Stomach smooth muscle (tissue), 2 donors: Measurements from ENCODE around the gene LHPP.

Experiments used
- H3K27ac ChIP-seq: one replicate; pipeline ENCODE4 v1.7.0; 2013; ENCODE audit warnings: mild to moderate bottlenecking, low read length, inconsistent platforms
- H3K27me3 ChIP-seq, 2 donors: one replicate each; pipeline ENCODE4 v1.7.0; 2013; ENCODE audit warnings: low read length in 2 of 2; ENCODE audit not compliant: insufficient read depth in 2 of 2, control insufficient read depth in 1 of 2
- H3K36me3 ChIP-seq, 2 donors: one replicate each; pipeline ENCODE4 v1.7.0; 2013; ENCODE audit warnings: low read length in 2 of 2; ENCODE audit not compliant: control insufficient read depth in 2 of 2, insufficient read depth in 2 of 2
- H3K4me1 ChIP-seq: one replicate; pipeline ENCODE4 v1.7.0; 2013; ENCODE audit warnings: low read length; ENCODE audit not compliant: control insufficient read depth, insufficient read depth
- H3K4me3 ChIP-seq, 2 donors: one replicate each; pipeline ENCODE4 v1.7.0; 2013; ENCODE audit warnings: low read length in 2 of 2
- H3K9ac ChIP-seq, 2 donors: one replicate each; pipeline ENCODE4 v1.7.0; 2013; ENCODE audit warnings: low read length in 2 of 2, mild to moderate bottlenecking in 1 of 2
- H3K9me3 ChIP-seq, 2 donors: one replicate each; pipeline ENCODE4 v1.7.0; 2013; ENCODE audit warnings: low read length in 2 of 2; ENCODE audit not compliant: control insufficient read depth in 2 of 2
- donor health status: healthy.
- donor health status: Pancreatic carcinoma.

The LHPP gene

GRCh38 chr10:124629842-124630241 lies 168.2 kb downstream of the LHPP start:
- Histone ChIP-seq H3K27ac (no peak overlapping the region), H3K9ac (no peak overlapping the region), H3K36me3 (no peaks in the 10 kb centered on the region), H3K27me3 (no peaks in the 10 kb centered on the region), H3K9me3 (no peaks in the 10 kb centered on the region), H3K4me3 (no peak overlapping the region), H3K4me1 (peaks cover 35% of the 10 kb centered on the region)

- no peaks in the 10 kb centered on the region for H3K27me3 ChIP-seq
- no peak overlapping the region for H3K4me3 ChIP-seq
- no peaks in the 10 kb centered on the region for H3K36me3 ChIP-seq
- H3K9ac ChIP-seq, result no peak overlapping the region
- H3K27ac ChIP-seq, result no peak overlapping the region
- no peaks in the 10 kb centered on the region for H3K9me3 ChIP-seq
- peaks cover 33% of the 10 kb centered on the region for H3K4me1 ChIP-seq
These were observed 168.9 kb downstream of the LHPP start for GRCh38 chr10:124630551-124630950.

GRCh38 chr10:124632064-124632531 lies 170.5 kb downstream of the LHPP start:
- Histone ChIP-seq H3K27ac (no peak overlapping the region), H3K36me3 (no peaks in the 10 kb centered on the region), H3K27me3 (no peaks in the 10 kb centered on the region), H3K4me3 (no peak overlapping the region), H3K9me3 (no peaks in the 10 kb centered on the region), H3K4me1 (peaks cover 26% of the 10 kb centered on the region), H3K9ac (no peak overlapping the region)

- no peaks in the 10 kb centered on the region for H3K36me3 ChIP-seq
- H3K9ac ChIP-seq, result no peak overlapping the region
- no peaks in the 10 kb centered on the region for H3K9me3 ChIP-seq
- no peak overlapping the region for H3K4me3 ChIP-seq
- no peaks in the 10 kb centered on the region for H3K27me3 ChIP-seq
- peaks cover 24% of the 10 kb centered on the region for H3K4me1 ChIP-seq
- H3K27ac ChIP-seq, result no peak overlapping the region
These were observed 170.9 kb downstream of the LHPP start for GRCh38 chr10:124632566-124632965.

GRCh38 chr10:124636271-124636995 lies 174.8 kb downstream of the LHPP start:
- Histone ChIP-seq H3K9me3 (no peaks in the 10 kb centered on the region), H3K4me1 (peaks cover 18% of the 10 kb centered on the region), H3K36me3 (no peaks in the 10 kb centered on the region), H3K27me3 (no peaks in the 10 kb centered on the region), H3K4me3 (no peak overlapping the region), H3K27ac (no peak overlapping the region), H3K9ac (no peak overlapping the region)

DNA sequence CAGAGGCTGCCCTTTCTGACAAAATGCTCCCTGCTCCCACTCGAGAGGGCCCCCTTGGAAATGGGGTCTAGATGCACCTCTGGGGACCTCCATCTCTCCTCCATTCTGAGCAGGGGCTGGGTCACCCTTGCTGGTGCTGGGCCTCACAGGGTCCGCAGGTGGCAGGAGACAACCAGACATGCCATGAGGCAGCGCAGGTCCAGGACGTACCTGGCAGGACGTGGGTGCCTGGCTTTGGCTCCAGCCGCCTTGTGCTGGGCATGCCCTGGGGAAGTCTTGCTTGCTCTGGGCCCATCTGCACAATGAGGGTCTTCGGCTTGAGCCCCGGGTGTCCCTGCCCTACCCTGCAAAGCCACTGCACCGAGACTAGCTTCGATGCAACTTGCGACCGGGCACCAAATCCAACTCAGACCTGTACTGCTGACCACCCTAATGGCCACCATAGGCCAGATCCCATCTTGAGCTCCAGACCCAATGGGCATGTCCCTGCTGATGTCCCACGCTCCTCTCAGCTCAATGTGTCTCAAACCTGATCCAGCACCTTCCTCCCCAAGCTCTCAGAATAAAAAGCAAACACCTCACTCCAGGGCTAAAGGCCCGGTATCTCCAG lies 175.6 kb downstream of the LHPP start:
- H3K9me3 ChIP-seq, result no peaks in the 10 kb centered on the region
- H3K9ac ChIP-seq, result no peak overlapping the region
- H3K27ac ChIP-seq, result no peak overlapping the region
- no peaks in the 10 kb centered on the region for H3K36me3 ChIP-seq
- H3K4me1 ChIP-seq, result peaks cover 24% of the 10 kb centered on the region
- no peak overlapping the region for H3K4me3 ChIP-seq
- H3K27me3 ChIP-seq, result no peaks in the 10 kb centered on the region

- Histone ChIP-seq H3K4me1 (peaks cover 21% of the 10 kb centered on the region), H3K4me3 (no peak overlapping the region), H3K27me3 (no peaks in the 10 kb centered on the region), H3K36me3 (peaks cover 0 to 2% of the 10 kb centered on the region in 2 donors), H3K9me3 (no peaks in the 10 kb centered on the region), H3K9ac (no peak overlapping the region), H3K27ac (no peak overlapping the region)
These were observed 176.1 kb downstream of the LHPP start for GRCh38 chr10:124637746-124638145.

GRCh38 chr10:124639206-124639605 lies 177.6 kb downstream of the LHPP start:
- peaks cover 0 to 2% of the 10 kb centered on the region in 2 donors for H3K36me3 ChIP-seq
- no peaks in the 10 kb centered on the region for H3K27me3 ChIP-seq
- no peak overlapping the region for H3K9ac ChIP-seq
- H3K4me1 ChIP-seq, result peaks cover 21% of the 10 kb centered on the region
- no peak overlapping the region for H3K27ac ChIP-seq
- H3K9me3 ChIP-seq, result no peaks in the 10 kb centered on the region
- no peak overlapping the region for H3K4me3 ChIP-seq

DNA sequence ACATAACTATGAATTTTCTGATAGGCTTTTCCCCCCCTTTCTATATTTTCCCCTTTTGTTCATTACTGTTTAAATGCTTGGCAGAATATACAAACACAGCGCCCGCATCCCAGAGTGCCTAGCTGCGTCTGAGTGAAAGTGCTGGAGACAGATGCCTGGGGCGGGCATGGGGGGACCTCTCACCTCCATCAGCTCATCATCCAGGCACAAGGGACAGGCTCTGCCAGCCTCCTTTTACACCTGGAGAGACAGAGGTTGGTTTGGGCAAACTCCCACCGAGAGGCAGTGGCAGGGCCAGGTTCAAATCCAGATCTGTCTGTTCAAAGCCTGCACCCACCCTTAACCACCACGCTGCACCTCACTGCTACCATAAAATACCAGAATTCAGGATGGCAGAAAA lies 178.0 kb downstream of the LHPP start:
- H3K4me3 ChIP-seq, result no peak overlapping the region
- H3K27ac ChIP-seq, result no peak overlapping the region
- no peaks in the 10 kb centered on the region for H3K9me3 ChIP-seq
- no peaks in the 10 kb centered on the region for H3K27me3 ChIP-seq
- H3K4me1 ChIP-seq, result peaks cover 23% of the 10 kb centered on the region
- peaks cover 0 to 2% of the 10 kb centered on the region in 2 donors for H3K36me3 ChIP-seq
- no peak overlapping the region for H3K9ac ChIP-seq

DNA sequence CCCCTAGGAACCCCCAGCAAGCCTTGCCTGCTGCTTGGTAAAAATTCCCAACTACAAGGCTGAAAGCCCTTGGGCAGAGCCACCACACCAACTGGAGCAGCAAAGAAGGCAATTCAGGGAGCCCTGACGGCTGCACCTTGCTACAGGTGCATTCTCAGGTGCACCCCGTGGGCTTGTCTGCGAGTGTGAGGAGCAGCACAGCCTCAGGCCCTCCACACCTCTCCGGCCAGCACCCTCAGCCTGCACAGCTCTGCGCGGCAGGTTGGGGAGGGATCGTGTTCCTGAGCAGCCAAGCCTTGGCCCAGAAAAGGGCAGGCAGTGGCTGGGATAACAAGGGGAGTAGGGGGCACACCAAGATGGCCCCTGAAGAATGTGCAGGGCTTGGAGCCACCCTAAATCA lies 178.4 kb downstream of the LHPP start:
- no peak overlapping the region for H3K27ac ChIP-seq
- no peak overlapping the region for H3K4me3 ChIP-seq
- H3K9me3 ChIP-seq, result no peaks in the 10 kb centered on the region
- H3K27me3 ChIP-seq, result no peaks in the 10 kb centered on the region
- H3K9ac ChIP-seq, result no peak overlapping the region
- H3K4me1 ChIP-seq, result peaks cover 24% of the 10 kb centered on the region
- peaks cover 0 to 2% of the 10 kb centered on the region in 2 donors for H3K36me3 ChIP-seq
